Stimulated activated CD8-positive, alpha-beta memory T cell treated with anti-CD3 and anti-CD28 coated beads, Interleukin-7, amount 100 ng/mL, for 1 hour (primary cell): ENCODE data around the gene TDRD3.

ENCODE experiments used
- DNase-seq, 2 donors: peaks; one replicate each; pipeline ENCODE4 v3.0.0-alpha.2; 2020; ENCODE audit warnings: low read depth in 2 of 2

TDRD3 gene

GRCh38 chr13:60454425-60454824 lies 57.4 kb downstream of the TDRD3 start:
- no peak for DNase-seq

- DNase-seq: no peak
Observed at GRCh38 chr13:60463787-60464186, 66.8 kb downstream of the TDRD3 start.

GRCh38 chr13:60467098-60467497 lies 70.1 kb downstream of the TDRD3 start:
- DNase-seq: no peak

DNA sequence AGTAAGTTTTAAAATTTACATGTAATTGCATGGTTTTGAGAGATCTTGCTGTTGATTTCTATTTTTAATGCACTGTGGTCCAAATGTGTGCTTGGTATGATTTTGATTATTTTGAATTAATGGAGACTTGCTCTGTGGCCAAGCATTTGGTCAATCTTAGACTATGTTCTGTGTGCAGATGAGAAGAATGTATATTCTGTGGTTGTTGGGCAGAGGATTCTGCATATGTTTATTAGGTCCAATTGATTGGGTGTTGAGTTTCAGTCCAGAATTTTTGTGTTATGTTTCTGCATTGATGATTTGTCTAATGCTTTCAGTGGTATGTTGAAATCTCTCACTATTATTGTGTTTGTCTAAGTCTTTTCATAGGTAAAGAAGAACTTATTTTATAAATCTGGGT lies 82.3 kb downstream of the TDRD3 start:
- DNase-seq: no peak

DNA sequence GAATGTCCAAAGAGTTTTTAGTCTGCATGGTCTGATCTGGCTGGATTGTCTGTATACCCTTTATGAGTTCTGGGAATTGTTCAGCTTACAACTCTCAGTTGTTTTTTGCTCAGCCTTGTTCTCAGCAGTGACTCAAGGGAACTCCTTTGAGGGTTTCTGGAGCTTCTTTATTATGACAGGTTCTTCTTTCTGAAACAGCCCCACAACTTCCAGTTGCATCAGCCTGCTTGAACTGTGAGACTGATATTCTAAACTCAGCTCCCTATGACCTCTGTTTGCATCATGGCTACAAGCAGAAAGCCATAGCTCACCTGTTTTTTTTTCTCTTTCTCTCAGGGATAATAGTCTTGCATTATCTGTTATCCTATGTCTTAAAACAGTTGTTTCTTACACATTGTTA lies 85.0 kb downstream of the TDRD3 start:
- no peak for DNase-seq

DNA sequence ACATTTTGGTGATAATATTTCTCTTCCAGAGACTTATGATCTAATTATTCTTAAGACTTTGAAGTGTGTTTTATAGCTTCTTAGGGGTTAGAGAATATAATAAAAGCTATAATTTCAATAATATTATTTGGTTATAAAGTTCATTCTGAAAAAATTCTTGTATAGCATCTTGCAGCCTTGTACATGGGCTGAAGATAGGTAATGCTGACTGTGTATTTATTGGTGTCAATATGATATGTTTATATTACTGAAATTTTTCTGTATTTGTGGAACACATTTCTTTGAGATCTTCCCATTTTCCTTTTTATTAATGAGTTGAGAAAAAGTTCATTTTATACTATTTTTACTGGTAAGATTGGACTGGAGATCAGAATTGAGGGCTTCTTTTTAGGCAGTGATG lies 87.8 kb downstream of the TDRD3 start:
- DNase-seq: no peak

- DNase-seq: no peak
Observed at GRCh38 chr13:60491531-60491930, 94.5 kb downstream of the TDRD3 start.

GRCh38 chr13:60492187-60492586 lies 95.2 kb downstream of the TDRD3 start:
- no peak for DNase-seq

DNA sequence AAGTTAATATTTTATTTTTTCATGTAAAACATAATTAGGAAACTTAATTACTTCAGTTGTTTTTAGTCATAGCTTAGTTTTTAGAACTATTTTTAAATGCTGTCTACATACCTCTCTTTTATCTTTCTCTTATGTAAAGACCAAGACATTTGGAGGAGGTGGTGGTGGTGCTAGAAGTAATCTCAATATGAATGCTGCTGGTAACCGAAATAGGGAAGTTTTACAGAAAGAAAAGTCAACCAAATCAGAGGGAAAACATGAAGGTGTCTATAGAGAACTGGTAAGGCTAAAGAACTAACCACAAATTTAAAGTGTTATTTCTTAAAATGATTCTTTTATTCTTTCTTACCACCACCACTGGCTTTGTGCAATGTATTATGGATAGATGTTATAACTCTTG lies 97.3 kb downstream of the TDRD3 start:
- DNase-seq: no peak

GRCh38 chr13:60501236-60501635 lies 104.2 kb downstream of the TDRD3 start:
- DNase-seq: no peak

DNA sequence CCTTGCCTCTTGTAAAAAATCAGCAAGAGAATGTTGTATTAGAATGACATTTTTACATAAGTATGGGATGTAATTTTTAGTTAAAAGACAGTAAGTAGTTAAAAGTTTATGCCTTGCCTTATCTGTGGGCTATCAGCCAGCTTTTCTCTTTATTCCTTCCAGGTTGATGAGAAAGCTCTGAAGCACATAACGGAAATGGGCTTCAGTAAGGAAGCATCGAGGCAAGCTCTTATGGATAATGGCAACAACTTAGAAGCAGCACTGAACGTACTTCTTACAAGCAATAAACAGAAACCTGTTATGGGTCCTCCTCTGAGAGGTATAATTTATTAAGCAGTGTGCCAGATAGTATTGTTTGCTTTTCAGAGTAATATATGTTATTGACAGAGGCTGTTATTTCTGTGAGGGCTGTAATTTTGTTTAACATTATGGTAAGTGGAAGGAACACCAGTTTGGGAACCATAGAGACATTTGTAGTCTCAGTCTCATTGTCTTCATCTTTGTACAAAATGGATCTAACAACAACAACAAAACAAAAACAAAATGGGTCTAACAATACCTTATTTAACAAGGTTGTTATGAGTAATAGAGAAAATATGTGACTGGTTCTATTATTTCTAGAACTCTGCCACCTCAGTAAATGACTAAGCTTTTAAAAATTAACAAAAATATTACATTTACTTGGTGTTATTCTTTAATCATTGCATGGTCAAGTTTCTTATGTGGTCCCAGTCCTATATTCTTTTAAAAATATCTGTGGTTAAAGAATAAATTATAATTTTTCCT lies 112.8 kb downstream of the TDRD3 start:
- DNase-seq: no peak

- DNase-seq: no peak
Observed at GRCh38 chr13:60511637-60512036, 114.6 kb downstream of the TDRD3 start.

DNA sequence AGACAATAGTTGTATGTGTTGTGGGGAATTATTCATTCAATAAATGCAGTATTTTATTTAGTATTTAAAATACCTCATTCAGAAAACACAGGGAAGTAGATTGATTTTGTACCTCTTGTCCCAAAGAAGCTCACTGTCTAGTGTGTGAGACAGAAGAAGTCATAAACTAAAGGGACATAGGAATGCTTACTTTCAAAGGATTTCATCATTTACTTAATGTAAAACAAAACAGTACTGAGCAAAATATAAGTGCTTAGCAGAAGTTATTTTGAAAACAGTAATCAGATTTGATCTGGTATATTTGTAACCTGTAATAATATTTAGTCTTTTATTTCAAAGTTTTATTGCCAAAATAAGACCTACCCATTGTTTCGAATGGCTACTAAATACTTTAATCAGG lies 117.9 kb downstream of the TDRD3 start:
- no peak for DNase-seq

GRCh38 chr13:60519496-60519895 lies 122.5 kb downstream of the TDRD3 start:
- DNase-seq: no peak

- no peak for DNase-seq
Observed at GRCh38 chr13:60520902-60521569, 124.0 kb downstream of the TDRD3 start.

GRCh38 chr13:60538566-60538965 lies 141.5 kb downstream of the TDRD3 start:
- no peak for DNase-seq

GRCh38 chr13:60540276-60540675 lies 143.3 kb downstream of the TDRD3 start:
- no peak for DNase-seq

- DNase-seq: no peak
Observed at GRCh38 chr13:60562096-60562780, 165.2 kb downstream of the TDRD3 start.

DNA sequence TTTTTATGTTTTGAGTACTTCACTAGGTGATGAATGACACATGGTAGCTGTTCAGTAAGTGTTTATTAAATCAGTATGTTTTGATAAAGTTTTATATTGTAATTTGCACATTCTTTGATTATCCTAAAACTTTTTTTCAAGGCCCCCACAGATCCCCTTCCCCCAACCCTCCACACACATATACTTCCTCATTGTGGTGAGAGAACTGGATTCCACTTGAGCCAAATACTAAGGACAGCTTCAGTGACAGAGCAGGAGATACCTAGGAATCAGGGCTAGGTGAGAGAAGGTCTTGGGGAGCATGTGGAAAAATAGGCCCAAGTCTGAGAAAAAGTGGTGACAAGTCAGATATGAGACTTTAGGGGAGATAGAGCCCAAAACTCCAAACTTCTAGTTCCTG lies 174.6 kb downstream of the TDRD3 start:
- DNase-seq: no peak

GRCh38 chr13:60572003-60572798 lies 175.2 kb downstream of the TDRD3 start:
- DNase-seq: no peak

DNA sequence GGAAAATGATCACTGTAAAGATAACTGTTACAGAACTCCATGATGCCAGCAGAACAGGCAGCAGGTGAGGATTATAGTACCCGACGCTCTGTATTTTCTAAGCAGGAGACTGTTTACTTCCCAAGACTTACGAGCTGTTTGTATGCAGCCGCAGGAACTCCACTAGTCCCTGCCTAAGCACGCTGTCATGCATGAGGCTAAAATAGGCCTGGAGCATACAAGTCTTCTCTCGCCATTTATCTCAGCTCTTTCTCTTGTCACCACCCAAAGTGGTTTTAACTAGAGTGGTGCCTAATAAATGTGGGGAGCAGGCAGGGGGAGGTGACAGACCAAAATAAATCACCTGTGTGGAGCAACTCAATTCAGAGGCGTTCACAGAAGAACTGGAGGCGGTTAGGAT lies 175.8 kb downstream of the TDRD3 start:
- no peak for DNase-seq

GRCh38 chr13:60574735-60575134 lies 177.7 kb downstream of the TDRD3 start:
- no peak for DNase-seq
